GM21526 (cell line): Measurements from ENCODE around the gene QRFP.

Experiments
- ATAC-seq: cut with Tn5 transposase; IDR thresholded peaks from one replicate; pipeline ENCODE4 v1.9.1; 2021; ENCODE audit warnings: moderate library complexity; ENCODE audit not compliant: unreplicated experiment, low FRiP score

Gene QRFP

DNA sequence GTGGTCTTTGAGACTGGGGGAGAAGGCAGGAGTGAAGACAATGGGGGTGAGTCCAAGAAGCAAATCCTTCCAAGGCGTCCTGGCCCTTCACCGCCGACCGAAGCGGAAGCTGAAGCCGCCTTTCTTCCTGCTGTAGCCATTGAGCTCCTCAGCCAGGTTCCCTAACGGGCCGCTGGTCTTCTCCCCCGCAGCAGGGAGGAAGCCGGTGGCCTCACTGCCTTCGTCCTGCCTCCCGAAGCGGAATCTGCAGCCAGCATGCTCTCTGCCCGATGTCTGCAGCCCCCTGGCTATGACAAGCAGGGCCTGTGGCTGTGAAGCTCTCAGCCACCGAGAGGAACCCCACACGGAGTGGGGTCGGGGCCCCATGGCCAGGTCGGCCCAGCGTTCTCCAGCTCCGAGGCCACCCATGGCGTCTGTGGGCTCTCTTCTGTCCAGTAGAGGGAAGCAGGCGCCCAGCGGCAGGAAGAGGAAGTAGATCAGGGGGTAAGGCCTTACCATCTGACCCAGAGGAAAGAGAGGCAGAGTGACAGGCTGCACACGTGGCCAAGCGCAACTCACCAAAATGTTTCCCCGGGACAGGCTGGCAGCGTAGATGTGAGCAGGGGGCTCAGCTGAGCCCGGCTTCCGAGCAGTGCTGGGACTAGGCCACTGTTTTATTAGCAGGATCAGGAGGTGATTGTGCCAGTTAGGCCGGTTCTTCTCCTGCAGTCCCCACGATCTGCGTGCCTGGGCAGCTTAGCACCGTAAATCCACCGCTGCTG is 3.1 kb downstream of the QRFP start:
- ATAC-seq, result no peak

GRCh38 chr9:130892477-130893304 is 3.9 kb downstream of the QRFP start:
- no peak for ATAC-seq

DNA sequence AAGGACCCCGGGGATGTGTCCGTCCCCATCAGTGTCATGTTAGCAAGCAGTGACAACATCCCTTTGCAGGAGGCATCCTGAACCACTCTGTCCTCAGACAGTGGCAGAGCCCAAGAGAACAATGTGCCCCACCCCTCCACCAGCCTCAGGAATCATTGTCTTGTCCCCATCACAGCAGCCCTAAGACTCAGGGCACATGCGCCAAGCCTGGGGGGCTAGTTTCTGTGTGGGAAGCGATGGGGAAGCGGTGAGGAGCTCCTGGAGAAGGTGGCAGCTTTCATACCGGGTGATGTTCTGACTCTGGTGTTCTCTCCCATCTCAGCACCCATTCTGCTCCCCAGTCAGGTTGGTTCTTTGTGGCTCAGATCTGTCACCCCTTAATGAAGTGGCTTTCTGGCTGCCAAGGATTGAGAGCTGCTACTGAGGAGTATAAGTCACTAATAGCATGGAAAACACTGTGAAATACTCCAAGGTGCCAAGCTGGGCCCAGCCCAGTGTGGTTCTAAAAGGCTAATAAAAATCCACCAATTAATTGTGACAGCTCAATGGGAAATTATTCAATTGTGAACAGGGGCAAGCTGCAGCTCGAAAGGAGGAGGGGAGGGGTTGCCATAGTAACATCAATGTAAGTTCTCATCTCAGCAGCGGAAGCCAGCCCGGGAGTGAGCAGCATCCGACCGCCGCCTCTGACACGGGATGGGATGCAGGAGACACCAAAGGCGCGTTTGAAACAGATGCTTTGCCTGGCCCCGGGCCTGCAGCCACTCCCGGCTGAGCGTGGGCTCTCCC is 4.7 kb downstream of the QRFP start:
- no peak for ATAC-seq

DNA sequence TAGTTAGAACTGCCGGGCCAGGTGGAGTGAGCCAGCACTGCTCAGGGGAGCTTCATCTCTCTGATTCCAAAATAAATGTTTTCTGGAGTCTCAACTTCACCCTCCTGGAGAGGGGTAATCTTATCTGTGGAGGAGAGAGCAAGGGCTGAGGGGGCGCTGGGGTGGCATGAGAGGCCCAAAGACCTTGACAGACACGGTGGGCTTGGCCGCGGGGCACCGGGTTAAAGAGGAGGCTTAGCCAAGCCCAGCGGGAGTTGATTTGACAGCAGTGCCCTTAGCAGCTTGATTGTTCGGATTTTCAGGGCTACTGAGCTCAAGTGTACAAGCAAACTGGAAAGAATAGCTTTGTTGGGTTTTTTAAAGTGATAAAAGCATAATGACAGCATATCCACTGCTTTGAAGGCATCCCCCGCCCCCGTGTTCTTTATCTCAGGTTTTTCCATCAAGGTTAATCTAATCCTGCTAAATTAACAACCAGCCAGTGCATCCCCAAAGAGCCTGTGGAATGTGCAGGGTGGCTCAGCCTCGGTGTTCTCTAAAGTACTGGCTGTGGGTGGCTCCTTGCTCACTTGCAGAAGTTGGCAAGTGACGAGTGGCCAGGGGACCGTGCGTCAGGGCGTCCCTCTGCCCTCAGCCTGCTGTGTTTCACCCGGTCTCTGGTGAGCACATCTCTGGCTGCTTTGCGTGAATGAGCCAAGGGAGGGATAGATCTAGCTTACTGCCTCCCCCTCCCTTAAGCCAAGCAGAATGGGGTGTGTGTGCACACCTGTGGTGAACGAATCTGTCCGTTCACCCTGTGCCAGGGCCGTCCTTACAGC is 5.5 kb downstream of the QRFP start:
- ATAC-seq, result no peak

DNA sequence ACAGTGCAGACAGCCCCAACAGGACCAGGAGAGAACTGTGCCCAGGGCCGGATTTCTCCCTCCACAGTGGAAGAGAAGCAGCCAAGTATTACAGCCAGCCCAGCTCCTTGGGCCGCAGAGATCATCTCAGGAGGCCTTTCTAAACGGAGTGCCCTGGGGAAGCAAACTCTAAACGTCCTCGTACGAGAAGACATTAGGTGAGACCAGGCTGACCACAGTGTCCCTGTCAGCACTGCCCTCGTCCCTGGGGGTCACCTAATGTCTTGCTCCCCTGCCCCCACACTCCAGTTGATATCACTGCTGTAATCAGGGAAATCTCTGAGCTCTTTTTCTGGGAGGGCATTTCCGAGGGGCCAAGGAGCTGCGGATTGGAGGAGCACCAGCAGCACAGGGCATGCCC is 6.5 kb downstream of the QRFP start:
- no peak for ATAC-seq

DNA sequence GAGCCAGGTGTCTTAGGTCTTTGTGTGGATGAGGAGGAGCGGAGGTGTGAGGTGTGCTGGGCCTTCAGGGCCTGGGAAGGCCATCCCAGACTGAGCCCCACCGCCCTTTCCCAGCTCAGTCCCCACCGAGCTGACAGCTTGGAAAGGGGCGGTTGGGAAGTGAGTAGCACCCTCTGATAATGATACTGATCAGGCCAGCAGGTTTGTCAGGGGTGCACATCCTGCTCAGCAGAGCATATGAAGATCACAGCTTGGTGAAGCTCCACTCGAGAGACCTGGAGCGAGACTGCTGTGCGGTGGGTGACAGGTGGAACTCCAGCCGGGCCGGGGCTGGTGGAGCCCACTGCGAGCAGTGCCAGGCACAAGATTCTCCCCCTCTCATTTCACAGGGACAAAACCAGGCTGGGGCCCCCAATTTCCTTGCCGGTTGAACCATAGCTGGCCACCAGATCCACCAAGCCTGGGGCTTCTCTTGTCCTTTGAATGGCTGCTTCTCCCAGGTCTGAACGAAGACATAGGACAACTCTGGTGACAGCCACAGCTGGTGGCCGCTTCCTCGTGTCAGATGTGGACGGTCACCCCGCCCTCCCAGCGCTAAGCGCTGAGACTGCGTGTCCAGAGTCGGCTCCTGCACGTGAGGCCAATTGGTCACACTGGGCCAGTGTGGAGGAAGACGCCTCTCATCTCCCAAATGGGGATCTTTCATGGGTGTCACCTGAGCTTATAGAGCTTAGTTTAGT is 8.3 kb downstream of the QRFP start:
- ATAC-seq, result no peak

GRCh38 chr9:130887494-130888144 is 9.0 kb downstream of the QRFP start:
- ATAC-seq, result no peak

DNA sequence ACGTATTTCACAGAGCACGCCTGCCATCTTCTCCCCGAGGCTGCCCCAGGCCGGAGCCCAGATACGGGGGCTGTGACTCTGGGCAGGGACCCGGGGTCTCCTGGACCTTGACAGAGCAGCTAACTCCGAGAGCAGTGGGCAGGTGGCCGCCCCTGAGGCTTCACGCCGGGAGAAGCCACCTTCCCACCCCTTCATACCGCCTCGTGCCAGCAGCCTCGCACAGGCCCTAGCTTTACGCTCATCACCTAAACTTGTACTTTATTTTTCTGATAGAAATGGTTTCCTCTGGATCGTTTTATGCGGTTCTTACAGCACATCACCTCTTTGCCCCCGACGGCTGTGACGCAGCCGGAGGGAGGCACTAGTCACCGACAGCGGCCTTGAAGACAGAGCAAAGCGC is 9.6 kb downstream of the QRFP start:
- no peak for ATAC-seq

GRCh38 chr9:130885484-130886375 is 10.9 kb downstream of the QRFP start:
- ATAC-seq, result no peak

DNA sequence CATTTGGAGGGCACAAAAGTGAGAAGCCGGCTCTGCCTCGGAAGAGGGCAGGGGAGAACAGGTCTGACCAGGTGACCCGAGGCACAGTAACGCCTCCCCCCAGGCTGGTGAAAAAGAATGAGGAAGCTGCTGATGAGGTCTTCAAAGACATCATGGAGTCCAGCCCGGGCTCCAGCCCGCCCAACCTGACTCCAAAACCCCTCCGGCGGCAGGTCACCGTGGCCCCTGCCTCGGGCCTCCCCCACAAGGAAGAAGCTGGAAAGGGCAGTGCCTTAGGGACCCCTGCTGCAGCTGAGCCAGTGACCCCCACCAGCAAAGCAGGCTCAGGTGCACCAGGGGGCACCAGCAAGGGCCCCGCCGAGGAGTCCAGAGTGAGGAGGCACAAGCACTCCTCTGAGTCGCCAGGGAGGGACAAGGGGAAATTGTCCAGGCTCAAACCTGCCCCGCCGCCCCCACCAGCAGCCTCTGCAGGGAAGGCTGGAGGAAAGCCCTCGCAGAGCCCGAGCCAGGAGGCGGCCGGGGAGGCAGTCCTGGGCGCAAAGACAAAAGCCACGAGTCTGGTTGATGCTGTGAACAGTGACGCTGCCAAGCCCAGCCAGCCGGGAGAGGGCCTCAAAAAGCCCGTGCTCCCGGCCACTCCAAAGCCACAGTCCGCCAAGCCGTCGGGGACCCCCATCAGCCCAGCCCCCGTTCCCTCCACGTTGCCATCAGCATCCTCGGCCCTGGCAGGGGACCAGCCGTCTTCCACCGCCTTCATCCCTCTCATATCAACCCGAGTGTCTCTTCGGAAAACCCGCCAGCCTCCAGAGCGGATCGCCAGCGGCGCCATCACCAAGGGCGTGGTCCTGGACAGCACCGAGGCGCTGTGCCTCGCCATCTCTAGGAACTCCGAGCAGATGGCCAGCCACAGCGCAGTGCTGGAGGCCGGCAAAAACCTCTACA is 11.8 kb downstream of the QRFP start:
- ATAC-seq, result no peak

DNA sequence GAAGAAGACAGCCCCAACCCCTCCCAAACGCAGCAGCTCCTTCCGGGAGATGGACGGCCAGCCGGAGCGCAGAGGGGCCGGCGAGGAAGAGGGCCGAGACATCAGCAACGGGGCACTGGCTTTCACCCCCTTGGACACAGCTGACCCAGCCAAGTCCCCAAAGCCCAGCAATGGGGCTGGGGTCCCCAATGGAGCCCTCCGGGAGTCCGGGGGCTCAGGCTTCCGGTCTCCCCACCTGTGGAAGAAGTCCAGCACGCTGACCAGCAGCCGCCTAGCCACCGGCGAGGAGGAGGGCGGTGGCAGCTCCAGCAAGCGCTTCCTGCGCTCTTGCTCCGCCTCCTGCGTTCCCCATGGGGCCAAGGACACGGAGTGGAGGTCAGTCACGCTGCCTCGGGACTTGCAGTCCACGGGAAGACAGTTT is 12.5 kb downstream of the QRFP start:
- ATAC-seq, result no peak

DNA sequence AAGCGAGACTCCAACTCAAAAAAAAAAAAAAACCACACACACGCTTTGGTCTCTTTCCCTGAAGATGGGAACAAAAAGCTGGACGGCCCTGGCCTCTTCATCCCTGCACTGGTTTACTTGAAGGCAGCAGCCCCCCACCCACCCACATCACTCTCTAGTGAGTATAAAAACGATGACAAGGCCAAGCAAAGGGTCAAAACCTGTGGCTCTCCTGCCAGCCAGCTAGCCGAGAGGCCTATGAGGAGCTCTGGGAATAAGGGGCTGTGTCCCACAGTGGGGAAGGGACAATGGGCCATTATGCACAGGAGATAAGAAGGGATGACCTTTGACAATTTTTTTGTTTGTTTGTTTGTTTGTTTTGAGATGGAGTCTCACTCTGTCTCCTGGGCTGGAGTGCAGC is 13.1 kb downstream of the QRFP start:
- no peak for ATAC-seq

- no peak for ATAC-seq
Measured at GRCh38 chr9:130882696-130883225, 13.9 kb downstream of the QRFP start.

- no peak for ATAC-seq
Measured at GRCh38 chr9:130881516-130881915, 15.1 kb downstream of the QRFP start.

- ATAC-seq, result no peak
Measured at GRCh38 chr9:130880599-130881220, 15.9 kb downstream of the QRFP start.

DNA sequence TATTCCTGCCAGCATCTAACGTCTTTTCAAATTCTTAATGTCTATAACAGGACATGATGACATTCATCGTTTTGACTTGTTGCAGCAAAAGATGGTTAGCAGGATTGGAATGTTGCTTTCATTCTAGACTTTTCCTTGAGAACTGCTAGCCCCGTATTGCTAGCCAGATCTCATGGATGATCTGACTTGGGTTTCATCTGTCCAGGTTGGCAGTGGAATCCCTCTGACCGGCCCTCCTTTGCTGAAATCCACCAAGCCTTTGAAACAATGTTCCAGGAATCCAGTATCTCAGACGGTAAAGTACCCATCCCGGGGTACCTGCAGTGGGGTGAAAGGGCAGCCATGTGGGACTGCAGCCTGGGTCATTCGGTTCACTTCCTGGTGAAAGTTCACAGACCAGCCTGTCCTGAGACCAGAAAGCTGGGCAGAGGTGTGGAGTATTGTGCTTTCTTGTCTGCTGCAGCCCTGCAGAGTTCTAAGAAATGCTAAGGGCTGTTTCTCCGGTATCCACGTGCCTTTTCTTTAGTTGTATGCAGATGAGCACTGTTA is 16.7 kb downstream of the QRFP start:
- no peak for ATAC-seq
